OCI-LY7 (cell line): Measurements from ENCODE around the gene TAOK3. TPM values are rescaled to one million over a fixed set of nuclear protein-coding genes. Genes with fewer than 3 reads are reported as not detected.

Experiments
- BruUV-seq: library from RNA; stranded (reverse); fragments of 400-500 nt; replicated peaks from 2 replicates; lab custom pipeline; 2021; lab: Mats Ljungman, UMichigan
- CTCF ChIA-PET: fragments of 300-600 bp; sonication (Branson Sonifier 250); formaldehyde crosslinking; loops from one replicate; lab custom pipeline; 2022; ENCODE audit warnings: antibody characterized with exemption; ENCODE audit not compliant: unreplicated experiment; lab: Charles Lee
- POLR2A ChIA-PET: fragments of 300-600 bp; sonication (Branson Sonifier 250); formaldehyde crosslinking; loops from one replicate; lab custom pipeline; 2022; ENCODE audit warnings: antibody characterized with exemption; lab: Charles Lee
- DNase-seq: peaks from one replicate; pipeline ENCODE4 v3.0.0-alpha.2; 2015; ENCODE audit warnings: low spot score
- H2AFZ ChIP-seq: fragments of 200-600 bp; sonication (generic), shearing (Covaris generic); 2 replicates; pipeline ENCODE4 v1.6.1; 2014; ENCODE audit warnings: mild to moderate bottlenecking, antibody characterized with exemption, low read length, moderate library complexity
- H3K27ac ChIP-seq: fragments of 200-600 bp; sonication (generic); 2 replicates; pipeline ENCODE4 v1.5.1; 2014; ENCODE audit warnings: mixed run types, low read depth, mild to moderate bottlenecking, moderate library complexity, low read length, inconsistent platforms; ENCODE audit not compliant: poor library complexity, severe bottlenecking
- H3K36me3 ChIP-seq: fragments of 200-600 bp; sonication (generic); 2 replicates; pipeline ENCODE4 v1.6.1; 2014; ENCODE audit warnings: mild to moderate bottlenecking, antibody characterized with exemption, low read length, moderate library complexity, mixed read lengths; ENCODE audit not compliant: insufficient read depth
- H3K4me1 ChIP-seq: fragments of 200-600 bp; sonication (generic); 2 replicates; pipeline ENCODE4 v1.5.1; 2014; ENCODE audit warnings: mild to moderate bottlenecking, low read length; ENCODE audit not compliant: insufficient read depth, poor library complexity, severe bottlenecking
- H3K4me2 ChIP-seq: fragments of 200-600 bp; sonication (generic); 2 replicates; pipeline ENCODE4 v1.6.1; 2014; ENCODE audit warnings: mild to moderate bottlenecking, low read length
- H3K4me3 ChIP-seq: fragments of 200-600 bp; sonication (generic); 2 replicates; pipeline ENCODE4 v1.5.1; 2014; ENCODE audit warnings: mild to moderate bottlenecking, low read depth, low read length; ENCODE audit not compliant: poor library complexity, severe bottlenecking
- H3K79me2 ChIP-seq: fragments of 200-600 bp; sonication (generic); 2 replicates; pipeline ENCODE4 v1.6.1; 2016; ENCODE audit warnings: low read depth, mild to moderate bottlenecking, low read length, moderate library complexity, mixed read lengths; ENCODE audit not compliant: insufficient read depth
- H3K9me2 ChIP-seq: fragments of 200-600 bp; sonication (generic); 2 replicates; pipeline ENCODE4 v1.6.1; 2016; ENCODE audit warnings: mild to moderate bottlenecking, low read length, mixed read lengths; ENCODE audit not compliant: insufficient read depth
- H3K9me3 ChIP-seq: fragments of 200-600 bp; sonication (generic); 2 replicates; pipeline ENCODE4 v1.6.1; 2014; ENCODE audit warnings: mild to moderate bottlenecking, mixed run types, low read length, mixed read lengths
- H4K20me1 ChIP-seq: fragments of 200-600 bp; sonication (generic); 2 replicates; pipeline ENCODE4 v1.6.1; 2014; ENCODE audit warnings: mild to moderate bottlenecking, antibody characterized with exemption, low read length, moderate library complexity, mixed read lengths; ENCODE audit not compliant: insufficient read depth
- EZH2phosphoT487 ChIP-seq: fragments of 200-600 bp; sonication (generic); IDR thresholded peaks from 2 replicates; pipeline ENCODE4 v1.6.1; 2018; ENCODE audit warnings: low read depth, borderline replicate concordance, mild to moderate bottlenecking, mixed run types, antibody characterized with exemption, low read length, moderate library complexity, mixed read lengths
- intact Hi-C: fragments of 100-400 bp; cut with micrococcal nuclease; formaldehyde crosslinking; loops from one replicate; pipeline ENCODE4 v1.10.0; 2022; ENCODE audit not compliant: unreplicated experiment
- total RNA-seq, 2 experiments: library from RNA; depleted of rRNA in 1 of 2; stranded (reverse); fragments of >200 nt in 1 of 2; shearing (Covaris generic) in 1 of 2; gene quantifications; 2 replicates each; pipeline ENCODE4 v1.2.3, GENCODE V29; 2014 to 2022
- TF ChIP-seq, protein P1 (sequence below): fragments of 200-600 bp; sonication (generic); conservative IDR thresholded peaks from 2 replicates; pipeline ENCODE4 v1.5.1; 2014; ENCODE audit warnings: mild to moderate bottlenecking, antibody characterized with exemption, low read length, moderate library complexity, mixed read lengths

Gene TAOK3
- total RNA-seq, 2 experiments from 2014 or later = 30.7 to 56.0 TPM

DNA sequence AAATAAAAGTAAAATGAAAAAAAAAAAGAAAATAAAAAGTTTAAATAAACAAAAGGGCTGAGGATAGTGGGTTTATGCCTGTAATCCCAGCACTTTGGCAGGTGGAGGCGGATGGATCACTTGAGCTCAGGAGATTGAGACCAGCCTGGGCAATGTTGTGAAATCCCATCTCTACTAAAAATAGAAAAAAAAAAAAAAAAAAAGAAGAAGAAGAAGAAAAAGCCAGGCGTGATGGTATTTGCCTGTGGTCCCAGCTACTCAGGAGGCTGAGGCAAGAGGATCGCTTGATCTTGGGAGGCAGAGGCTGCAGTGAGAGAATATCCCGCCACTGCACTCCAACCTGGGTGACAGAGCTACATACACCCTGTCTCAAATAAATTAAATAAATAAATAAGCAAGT lies 3.9 kb downstream of the TAOK3 start:
- Histone ChIP-seq H3K36me3 (no peaks in the 10 kb centered on the region), H2AFZ (no peak overlapping the region), H4K20me1 (no peaks in the 10 kb centered on the region), H3K79me2 (no peaks in the 10 kb centered on the region; the same call in 1 of the 2 replicates), H3K4me2 (no peak overlapping the region), H3K9me3 (no peaks in the 10 kb centered on the region), H3K9me2 (no peaks in the 10 kb centered on the region), H3K4me1 (peaks cover 14% of the 10 kb centered on the region), H3K4me3 (no peak overlapping the region), H3K27ac (no peak overlapping the region)
- POLR2A ChIA-PET = interaction anchor here (0.5 to 1.2 kb wide), 4 partner anchors 9 to 45 kb away, joined by 3 to 5 read pairs (median 4); no protein-coding TSS in a partner anchor
- no peak for DNase-seq
- no TSS peak for BruUV-seq
- CTCF ChIA-PET = no interaction called here
- intact Hi-C loops = no loop called here
- TF ChIP-seq, protein P1, sequence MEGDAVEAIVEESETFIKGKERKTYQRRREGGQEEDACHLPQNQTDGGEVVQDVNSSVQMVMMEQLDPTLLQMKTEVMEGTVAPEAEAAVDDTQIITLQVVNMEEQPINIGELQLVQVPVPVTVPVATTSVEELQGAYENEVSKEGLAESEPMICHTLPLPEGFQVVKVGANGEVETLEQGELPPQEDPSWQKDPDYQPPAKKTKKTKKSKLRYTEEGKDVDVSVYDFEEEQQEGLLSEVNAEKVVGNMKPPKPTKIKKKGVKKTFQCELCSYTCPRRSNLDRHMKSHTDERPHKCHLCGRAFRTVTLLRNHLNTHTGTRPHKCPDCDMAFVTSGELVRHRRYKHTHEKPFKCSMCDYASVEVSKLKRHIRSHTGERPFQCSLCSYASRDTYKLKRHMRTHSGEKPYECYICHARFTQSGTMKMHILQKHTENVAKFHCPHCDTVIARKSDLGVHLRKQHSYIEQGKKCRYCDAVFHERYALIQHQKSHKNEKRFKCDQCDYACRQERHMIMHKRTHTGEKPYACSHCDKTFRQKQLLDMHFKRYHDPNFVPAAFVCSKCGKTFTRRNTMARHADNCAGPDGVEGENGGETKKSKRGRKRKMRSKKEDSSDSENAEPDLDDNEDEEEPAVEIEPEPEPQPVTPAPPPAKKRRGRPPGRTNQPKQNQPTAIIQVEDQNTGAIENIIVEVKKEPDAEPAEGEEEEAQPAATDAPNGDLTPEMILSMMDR = no peak
- TF ChIP-seq EZH2phosphoT487 = no peak

DNA sequence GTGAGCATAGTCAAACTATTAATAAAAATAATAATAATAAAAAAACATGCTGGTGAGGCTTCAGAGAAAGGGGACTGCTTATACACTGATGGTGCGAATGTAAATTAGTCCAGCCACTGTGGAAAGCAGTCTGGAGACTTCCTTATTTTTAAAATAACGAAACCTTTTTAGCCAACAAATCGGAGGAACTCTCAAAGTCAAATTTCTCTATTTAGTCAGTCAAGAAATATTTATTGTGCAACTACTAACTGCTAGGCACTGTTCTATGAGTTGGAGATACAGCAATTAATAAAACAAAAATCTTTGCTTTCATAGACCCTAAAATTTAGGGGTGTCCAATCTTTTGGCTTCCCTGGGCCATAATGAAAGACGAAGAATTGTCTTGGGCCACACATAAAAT lies 10.8 kb downstream of the TAOK3 start:
- no TSS peak for BruUV-seq
- Histone ChIP-seq H3K79me2 (peaks cover 30% of the 10 kb centered on the region), H4K20me1 (no peaks in the 10 kb centered on the region), H3K9me2 (no peaks in the 10 kb centered on the region), H3K4me3 (no peak overlapping the region), H3K4me1 (peaks cover 17% of the 10 kb centered on the region), H3K4me2 (no peak overlapping the region), H3K36me3 (no peaks in the 10 kb centered on the region), H3K27ac (no peak overlapping the region), H3K9me3 (no peaks in the 10 kb centered on the region), H2AFZ (no peak overlapping the region)
- ChIA-PET CTCF (no interaction called here), POLR2A (no interaction called here)
- TF ChIP-seq, protein P1 = no peak
- no peak for TF ChIP-seq EZH2phosphoT487
- no peak for DNase-seq
- intact Hi-C loops = no loop called here

GRCh38 chr12:118361092-118361404 lies 11.7 kb downstream of the TAOK3 start:
- CTCF ChIA-PET = no interaction called here
- BruUV-seq = no TSS peak
- TF ChIP-seq, protein P1 = no peak
- no peak for TF ChIP-seq EZH2phosphoT487
- POLR2A ChIA-PET = no interaction called here
- intact Hi-C loops = no loop called here
- Histone ChIP-seq H3K9me3 (no peaks in the 10 kb centered on the region), H3K36me3 (no peaks in the 10 kb centered on the region), H3K4me3 (no peak overlapping the region), H4K20me1 (no peaks in the 10 kb centered on the region), H3K9me2 (no peaks in the 10 kb centered on the region), H3K27ac (no peak overlapping the region), H3K4me2 (no peak overlapping the region), H3K79me2 (peaks cover 38% of the 10 kb centered on the region), H3K4me1 (peaks cover 25% of the 10 kb centered on the region), H2AFZ (no peak overlapping the region)
- no peak for DNase-seq
